Measurements from ENCODE around the gene SIM2. TPM values are rescaled to one million over a fixed set of nuclear protein-coding genes. Genes with fewer than 3 reads are reported as not detected.

The SIM2 gene
- total and polyA plus RNA-seq, 2 of the 13 experiments (the other 11 are each of a cell fraction or from before 2014, with no cell fraction given) = 0.36 to 0.53 TPM

DNA sequence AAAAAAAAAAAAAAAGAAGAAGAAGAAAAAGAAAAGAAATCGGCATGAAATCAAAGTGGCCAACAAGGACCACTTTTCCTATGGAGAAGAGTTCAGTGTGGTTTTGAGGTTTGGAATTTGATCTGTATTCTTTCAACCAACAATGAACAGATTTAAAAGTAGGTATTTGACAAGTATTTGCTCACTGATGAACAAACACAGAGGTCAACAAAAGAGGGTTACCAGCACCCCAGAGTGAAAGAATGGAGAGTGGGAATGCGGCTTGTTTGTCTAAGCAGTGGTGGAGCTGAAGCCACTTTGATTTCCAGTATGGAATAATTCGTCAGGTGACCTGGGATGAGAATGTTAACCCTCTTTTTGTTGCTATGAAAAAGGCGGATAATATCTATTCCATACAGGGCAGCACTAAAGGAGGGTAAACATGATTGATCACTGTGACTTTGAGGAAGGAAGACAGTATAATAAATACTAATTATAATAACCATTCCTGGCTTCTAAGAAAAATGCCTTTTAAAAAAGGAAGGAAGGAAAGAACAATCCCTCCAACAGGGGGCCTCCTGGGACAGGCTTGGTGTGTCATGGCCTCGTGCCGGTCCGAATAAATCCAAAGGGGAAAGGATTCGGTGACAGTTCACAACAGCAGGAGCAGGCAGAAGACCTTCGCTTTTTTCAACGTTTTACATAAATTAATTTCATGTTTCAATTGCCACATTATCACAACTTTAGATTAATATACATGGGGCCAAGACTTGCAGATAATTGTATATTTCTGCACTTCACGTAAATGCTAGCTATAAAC lies 37.2 kb upstream of the SIM2 start (continued):
- no peak for TF ChIP-seq PTBP1 (IDR thresholded peaks at IDR 0.05; ENCODE audit: low read depth, low read length, poor library complexity, severe bottlenecking)
- TF ChIP-seq YY1 (IDR thresholded peaks at IDR 0.05; ENCODE audit: insufficient read depth, insufficient replicate concordance, low read depth, low read length) = no peak
- TF ChIP-seq HDAC1 (CRISPR knock-in tag; IDR thresholded peaks at IDR 0.05) = peak; percentile 51
- TF ChIP-seq, protein P1, sequence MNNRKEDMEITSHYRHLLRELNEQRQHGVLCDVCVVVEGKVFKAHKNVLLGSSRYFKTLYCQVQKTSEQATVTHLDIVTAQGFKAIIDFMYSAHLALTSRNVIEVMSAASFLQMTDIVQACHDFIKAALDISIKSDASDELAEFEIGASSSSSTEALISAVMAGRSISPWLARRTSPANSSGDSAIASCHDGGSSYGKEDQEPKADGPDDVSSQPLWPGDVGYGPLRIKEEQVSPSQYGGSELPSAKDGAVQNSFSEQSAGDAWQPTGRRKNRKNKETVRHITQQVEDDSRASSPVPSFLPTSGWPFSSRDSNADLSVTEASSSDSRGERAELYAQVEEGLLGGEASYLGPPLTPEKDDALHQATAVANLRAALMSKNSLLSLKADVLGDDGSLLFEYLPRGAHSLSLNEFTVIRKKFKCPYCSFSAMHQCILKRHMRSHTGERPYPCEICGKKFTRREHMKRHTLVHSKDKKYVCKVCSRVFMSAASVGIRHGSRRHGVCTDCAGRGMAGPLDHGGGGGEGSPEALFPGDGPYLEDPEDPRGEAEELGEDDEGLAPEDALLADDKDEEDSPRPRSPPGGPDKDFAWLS (CRISPR knock-in tag; IDR thresholded peaks at IDR 0.05; ENCODE audit: borderline replicate concordance) = no peak
- TF ChIP-seq, protein P2, sequence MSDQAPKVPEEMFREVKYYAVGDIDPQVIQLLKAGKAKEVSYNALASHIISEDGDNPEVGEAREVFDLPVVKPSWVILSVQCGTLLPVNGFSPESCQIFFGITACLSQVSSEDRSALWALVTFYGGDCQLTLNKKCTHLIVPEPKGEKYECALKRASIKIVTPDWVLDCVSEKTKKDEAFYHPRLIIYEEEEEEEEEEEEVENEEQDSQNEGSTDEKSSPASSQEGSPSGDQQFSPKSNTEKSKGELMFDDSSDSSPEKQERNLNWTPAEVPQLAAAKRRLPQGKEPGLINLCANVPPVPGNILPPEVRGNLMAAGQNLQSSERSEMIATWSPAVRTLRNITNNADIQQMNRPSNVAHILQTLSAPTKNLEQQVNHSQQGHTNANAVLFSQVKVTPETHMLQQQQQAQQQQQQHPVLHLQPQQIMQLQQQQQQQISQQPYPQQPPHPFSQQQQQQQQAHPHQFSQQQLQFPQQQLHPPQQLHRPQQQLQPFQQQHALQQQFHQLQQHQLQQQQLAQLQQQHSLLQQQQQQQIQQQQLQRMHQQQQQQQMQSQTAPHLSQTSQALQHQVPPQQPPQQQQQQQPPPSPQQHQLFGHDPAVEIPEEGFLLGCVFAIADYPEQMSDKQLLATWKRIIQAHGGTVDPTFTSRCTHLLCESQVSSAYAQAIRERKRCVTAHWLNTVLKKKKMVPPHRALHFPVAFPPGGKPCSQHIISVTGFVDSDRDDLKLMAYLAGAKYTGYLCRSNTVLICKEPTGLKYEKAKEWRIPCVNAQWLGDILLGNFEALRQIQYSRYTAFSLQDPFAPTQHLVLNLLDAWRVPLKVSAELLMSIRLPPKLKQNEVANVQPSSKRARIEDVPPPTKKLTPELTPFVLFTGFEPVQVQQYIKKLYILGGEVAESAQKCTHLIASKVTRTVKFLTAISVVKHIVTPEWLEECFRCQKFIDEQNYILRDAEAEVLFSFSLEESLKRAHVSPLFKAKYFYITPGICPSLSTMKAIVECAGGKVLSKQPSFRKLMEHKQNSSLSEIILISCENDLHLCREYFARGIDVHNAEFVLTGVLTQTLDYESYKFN (CRISPR knock-in tag; conservative IDR thresholded peaks at IDR 0.05) = peak; percentile 78
- TF ChIP-seq ZSCAN12 (CRISPR knock-in tag; IDR thresholded peaks at IDR 0.05) = no peak
- TF ChIP-seq U2AF1 (optimal IDR thresholded peaks at IDR 0.05; ENCODE audit: low read depth, low read length) = no peak
- TF ChIP-seq, protein P3, sequence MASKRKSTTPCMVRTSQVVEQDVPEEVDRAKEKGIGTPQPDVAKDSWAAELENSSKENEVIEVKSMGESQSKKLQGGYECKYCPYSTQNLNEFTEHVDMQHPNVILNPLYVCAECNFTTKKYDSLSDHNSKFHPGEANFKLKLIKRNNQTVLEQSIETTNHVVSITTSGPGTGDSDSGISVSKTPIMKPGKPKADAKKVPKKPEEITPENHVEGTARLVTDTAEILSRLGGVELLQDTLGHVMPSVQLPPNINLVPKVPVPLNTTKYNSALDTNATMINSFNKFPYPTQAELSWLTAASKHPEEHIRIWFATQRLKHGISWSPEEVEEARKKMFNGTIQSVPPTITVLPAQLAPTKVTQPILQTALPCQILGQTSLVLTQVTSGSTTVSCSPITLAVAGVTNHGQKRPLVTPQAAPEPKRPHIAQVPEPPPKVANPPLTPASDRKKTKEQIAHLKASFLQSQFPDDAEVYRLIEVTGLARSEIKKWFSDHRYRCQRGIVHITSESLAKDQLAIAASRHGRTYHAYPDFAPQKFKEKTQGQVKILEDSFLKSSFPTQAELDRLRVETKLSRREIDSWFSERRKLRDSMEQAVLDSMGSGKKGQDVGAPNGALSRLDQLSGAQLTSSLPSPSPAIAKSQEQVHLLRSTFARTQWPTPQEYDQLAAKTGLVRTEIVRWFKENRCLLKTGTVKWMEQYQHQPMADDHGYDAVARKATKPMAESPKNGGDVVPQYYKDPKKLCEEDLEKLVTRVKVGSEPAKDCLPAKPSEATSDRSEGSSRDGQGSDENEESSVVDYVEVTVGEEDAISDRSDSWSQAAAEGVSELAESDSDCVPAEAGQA (IDR thresholded peaks at IDR 0.05; ENCODE audit: low read depth) = no peak
- TF ChIP-seq, protein P3 (CRISPR knock-in tag; IDR thresholded peaks at IDR 0.05; ENCODE audit: borderline replicate concordance) = no peak
- TF ChIP-seq SRY (CRISPR knock-in tag; IDR thresholded peaks at IDR 0.05) = no peak
- peak; percentile 61 for TF ChIP-seq RARA (CRISPR knock-in tag; IDR thresholded peaks at IDR 0.05)
- TF ChIP-seq HNRNPLL (IDR thresholded peaks at IDR 0.05; ENCODE audit: low read depth, low read length, poor library complexity, severe bottlenecking) = no peak
- TF ChIP-seq MAFG (CRISPR knock-in tag; IDR thresholded peaks at IDR 0.05) = no peak
- TF ChIP-seq RXRA (CRISPR knock-in tag; IDR thresholded peaks at IDR 0.05) = no peak
- TF ChIP-seq ATRX (CRISPR knock-in tag; IDR thresholded peaks at IDR 0.05; ENCODE audit: borderline replicate concordance) = no peak
- no peak for TF ChIP-seq KDM5A (IDR thresholded peaks at IDR 0.05; ENCODE audit: borderline replicate concordance, low read length)
- peak; percentile 75 for TF ChIP-seq BCL6 (CRISPR knock-in tag; IDR thresholded peaks at IDR 0.05)
- TF ChIP-seq HNRNPK (IDR thresholded peaks at IDR 0.05; ENCODE audit: low read depth, low read length, poor library complexity, severe bottlenecking) = no peak

All from HepG2 (cell line).